ENCODE measurements around the gene ACSBG1.
"Not testable (repeated sequence)": the region's sequence is repeated elsewhere in the genome, so short reads cannot be mapped to it uniquely, and the experiment has no call there.

Gene ACSBG1

GRCh38 chr15:78247911-78248310, 13.5 kb upstream of the ACSBG1 start:
- no peak for DNase-seq

DNA sequence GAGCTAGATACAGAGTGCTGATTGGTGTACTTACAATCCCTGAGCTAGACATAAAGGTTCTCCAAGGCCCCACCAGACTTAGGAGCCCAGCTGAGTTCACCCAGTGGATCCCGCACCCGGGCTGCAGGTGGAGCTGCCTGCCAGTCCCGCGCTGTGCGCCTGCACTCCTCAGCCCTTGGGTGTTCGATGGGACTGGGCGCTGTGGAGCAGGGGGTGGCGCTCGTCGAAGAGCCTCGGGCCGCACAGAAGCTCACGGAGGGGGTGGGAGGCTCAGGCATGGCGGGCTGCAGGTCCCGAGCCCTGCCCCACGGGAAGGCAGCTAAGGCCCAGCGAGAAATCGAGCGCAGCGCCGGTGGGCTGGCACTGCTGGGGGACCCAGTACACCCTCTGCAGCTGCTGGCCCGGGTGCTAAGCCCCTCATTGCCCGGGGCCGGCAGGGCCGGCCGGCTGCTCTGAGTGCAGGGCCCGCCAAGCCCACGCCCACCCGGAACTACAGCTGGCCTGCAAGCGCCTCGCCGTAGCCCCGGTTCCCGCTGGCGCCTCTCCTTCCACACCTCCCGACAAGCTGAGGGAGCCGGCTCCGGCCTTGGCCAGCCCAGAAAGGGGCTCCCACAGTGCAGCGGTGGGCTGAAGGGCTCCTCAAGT, 11.7 kb upstream of the ACSBG1 start:
- not testable (repeated sequence) for DNase-seq

DNA sequence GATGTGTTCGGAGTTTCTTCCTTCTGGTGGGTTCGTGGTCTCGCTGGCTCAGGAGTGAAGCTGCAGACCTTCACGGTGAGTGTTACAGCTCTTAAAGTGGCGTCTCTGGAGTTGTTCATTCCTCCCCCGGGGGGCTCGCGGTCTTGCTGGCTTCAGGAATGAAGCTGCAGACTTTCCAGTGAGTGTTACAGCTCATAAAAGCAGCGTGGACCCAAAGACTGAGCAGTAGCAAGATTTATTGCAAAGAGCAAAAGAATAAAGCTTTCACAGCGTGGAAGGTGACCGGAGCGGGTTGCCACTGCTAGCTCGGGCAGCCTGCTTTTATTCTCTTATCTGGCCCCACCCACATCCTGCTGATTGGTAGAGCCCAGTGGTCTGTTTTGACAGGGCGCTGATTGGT, 11.0 kb upstream of the ACSBG1 start:
- not testable (repeated sequence) for DNase-seq

- no peak for DNase-seq
Observed at GRCh38 chr15:78244893-78245292, 10.5 kb upstream of the ACSBG1 start.

DNA sequence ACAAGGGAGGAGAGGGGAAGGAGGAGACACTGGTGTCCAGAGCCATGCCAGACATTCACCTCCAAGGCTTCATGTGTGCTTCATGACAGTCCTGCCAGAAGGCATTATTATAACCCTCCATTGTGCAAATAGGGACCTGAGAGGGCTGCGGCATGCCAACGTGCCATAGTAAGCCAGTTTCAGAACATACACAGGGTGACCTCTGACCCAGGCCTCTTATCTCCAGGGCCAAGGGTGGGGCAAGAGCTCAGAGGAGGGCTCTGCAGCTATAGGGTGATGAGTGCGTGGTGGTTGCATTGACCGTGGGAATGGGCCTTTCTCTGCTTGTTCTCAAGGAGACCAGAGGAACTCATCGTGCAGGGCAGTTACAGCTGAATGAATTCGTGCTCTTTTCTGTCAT, 9.7 kb upstream of the ACSBG1 start:
- DNase-seq = no peak

DNA sequence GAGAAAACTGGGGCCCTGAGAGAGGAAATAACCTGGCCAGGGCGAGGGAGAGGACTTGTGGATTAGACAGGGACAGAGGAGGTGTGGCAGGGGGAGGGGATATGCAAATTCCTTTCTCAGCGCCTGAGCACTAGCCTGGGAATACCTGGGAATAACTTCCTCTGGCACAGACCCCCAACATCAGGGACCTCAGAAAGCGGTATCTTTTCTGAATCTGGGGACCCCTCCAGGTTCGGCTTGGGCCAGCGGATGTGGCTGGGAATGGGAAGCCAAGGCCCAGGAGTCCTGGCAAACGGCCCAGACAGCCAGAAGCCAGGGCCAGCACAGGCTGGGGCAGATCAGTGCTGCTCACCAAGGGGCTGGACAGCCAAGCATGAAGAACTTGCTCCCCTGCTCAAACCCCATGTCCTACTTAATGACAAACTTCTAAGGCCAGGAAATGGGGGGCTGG, 9.2 kb upstream of the ACSBG1 start:
- no peak for DNase-seq

- DNase-seq = no peak
Observed at GRCh38 chr15:78243058-78243457, 8.7 kb upstream of the ACSBG1 start.

- DNase-seq = no peak
Observed at GRCh38 chr15:78242128-78242527, 7.8 kb upstream of the ACSBG1 start.

DNA sequence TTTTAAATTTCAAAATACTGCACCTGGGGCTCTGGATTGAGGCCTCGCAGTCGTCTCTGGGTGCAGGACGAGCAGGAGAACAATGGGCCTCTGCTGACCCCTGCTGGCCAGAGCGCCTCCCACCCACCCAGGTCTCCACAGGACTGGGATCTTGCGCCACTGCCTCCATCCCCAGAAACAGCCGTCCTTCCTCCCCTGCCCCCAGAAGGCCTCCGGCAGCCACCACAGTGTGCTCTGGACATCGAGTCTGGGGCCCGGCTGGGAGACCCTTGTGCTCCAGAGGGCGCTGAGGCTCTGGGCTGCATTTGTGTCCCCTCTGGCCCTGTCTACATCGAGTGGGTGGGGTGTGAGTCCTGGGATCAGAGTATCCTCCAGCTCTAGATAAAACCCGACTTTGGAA, 6.7 kb upstream of the ACSBG1 start:
- peak; percentile 32 for DNase-seq

GRCh38 chr15:78239811-78240210, 5.4 kb upstream of the ACSBG1 start:
- no peak for DNase-seq

DNA sequence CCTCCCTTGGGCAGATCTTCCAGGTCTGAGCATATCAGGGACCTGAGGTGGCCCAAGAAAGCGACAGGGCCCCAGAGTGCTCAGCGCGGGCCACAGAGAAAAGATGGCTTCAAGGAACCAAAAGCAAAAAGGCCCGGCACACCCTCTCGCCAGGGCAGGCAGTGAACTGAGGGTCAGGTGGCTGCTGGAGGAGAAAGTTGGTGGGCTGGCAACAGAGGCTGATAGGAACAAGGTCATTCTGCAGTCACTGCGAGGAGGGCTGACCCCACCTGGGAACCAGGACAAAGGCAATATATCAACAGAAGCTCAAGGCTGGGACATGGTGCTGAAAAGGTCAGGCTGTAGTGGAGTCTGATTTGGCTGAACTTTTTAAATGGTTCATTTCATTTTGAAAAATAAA, 2.8 kb upstream of the ACSBG1 start:
- no peak for DNase-seq

DNA sequence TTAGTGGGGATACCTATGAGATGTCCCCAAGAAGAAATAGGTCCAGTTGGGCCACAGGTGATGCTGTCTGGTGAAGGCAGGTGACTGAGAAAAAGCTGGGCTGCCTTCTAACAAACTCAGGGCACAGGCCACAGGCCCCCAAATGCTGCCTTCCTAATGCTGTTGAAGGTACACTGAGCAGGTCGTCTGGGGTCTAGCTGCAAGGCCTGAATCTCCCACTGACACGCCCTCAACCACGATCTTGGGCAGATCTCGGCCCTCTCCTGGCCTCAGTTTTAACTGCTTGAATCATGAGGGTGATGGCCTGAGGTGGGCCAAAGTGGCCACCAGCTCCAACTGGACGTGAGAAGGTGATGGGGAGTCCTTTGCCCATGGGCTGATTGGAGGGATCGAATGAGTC, 2.1 kb upstream of the ACSBG1 start:
- DNase-seq = no peak

- no peak for DNase-seq
Observed at GRCh38 chr15:78233496-78233895, 869 bp downstream of the ACSBG1 start.

DNA sequence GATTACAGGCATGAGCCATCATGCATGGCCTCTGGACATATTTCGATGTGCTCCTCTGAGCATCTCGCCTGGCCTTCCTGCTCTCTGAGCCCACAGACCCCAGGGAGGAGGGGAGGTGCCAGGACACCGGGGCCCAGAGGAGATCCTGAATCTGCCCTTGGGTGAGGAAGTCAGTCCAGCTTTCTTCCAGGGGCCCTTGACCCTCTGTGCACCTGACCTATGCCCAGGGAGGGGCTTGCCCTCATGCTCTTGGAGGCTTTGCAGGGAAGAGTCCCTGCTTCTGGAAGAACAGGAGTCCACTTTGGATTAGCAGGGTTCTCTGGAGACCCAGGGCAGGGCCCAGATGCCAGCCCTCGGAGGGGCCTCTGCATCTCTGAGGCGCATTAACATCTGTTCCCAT, 1.4 kb downstream of the ACSBG1 start:
- DNase-seq = no peak

DNA sequence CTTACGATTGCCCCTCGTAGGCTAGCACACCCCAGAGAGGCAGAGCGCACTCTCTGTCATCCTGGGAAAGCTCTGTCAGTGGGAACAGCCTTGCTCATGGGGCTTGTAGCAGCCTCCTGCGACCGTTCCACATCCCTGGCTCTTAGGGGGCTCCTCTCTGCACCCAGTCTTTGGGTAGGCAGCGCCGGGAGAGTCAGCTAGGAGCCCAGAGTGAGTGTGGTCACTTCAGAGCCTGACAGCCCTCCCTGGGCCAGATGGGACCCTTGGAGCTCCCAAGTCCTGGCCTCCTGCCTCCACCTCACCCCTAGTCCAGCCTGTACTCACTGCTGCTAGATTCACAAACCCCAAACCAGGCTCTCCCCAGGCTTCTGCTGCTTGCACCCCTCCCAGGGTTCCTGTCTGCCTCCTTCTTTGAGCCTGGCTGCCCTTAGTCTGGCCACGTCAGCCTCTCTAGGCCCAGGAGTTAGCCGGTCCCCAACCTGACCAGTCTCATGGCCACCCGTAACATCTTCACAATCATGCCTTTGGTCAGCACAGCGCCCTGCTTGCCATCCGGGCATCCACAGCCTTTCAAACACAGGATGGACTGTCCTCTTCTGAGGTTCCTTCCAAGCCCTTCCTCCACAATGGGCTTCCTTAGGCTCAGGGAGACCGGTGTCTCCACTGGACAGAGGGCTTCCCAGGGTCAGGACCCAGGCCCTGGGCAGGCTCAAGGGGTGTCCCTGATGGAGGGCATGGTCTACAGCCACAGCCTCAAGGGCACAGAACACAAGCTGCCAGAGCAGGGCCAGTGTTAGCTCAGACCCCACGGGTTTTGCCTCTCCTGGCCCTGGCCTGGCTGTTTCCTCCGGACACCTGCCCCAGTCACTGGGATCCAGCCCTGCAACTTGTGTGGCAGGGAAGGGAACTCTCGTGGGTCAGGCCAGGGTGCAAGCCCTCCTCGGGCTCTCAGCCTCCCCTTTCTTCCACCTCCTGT, 4.6 kb downstream of the ACSBG1 start:
- no peak for DNase-seq

- no peak for DNase-seq
Observed at GRCh38 chr15:78228356-78228996, 5.9 kb downstream of the ACSBG1 start.

DNA sequence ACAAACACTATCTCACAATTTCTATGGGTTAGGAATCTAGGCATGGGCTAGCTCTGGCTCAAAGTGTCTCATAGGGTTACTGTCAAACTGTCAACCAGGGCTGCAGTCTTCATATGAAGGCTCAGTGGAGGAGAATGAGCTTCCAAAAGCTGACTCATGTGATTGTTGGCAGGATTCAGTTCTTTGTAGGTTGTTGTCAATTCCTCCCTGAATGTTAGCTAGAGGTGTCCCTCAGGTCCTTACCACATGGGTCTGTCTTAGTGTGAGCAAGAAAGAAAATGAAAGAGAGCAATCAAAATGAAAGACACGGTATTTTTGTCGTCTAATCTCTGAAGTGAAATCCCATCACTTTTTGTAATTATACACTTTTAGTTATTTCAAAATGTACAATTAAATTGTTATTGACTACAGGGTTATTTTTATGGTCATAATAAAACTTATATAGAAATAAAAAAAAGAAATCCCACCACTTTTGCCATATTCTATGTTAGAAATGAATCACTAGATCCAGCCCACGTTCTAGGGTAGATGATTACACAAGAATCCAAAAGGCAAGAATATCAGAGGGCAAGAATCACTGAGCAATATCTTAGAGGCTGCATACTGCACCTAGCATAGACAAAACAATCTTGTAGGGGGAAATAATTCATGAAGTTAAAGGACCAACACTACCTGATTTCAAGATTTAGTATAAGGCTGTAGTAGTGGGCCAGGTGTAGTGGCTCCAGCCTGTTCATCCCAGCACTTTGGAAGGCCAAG, 8.4 kb downstream of the ACSBG1 start:
- no peak for DNase-seq

DNA sequence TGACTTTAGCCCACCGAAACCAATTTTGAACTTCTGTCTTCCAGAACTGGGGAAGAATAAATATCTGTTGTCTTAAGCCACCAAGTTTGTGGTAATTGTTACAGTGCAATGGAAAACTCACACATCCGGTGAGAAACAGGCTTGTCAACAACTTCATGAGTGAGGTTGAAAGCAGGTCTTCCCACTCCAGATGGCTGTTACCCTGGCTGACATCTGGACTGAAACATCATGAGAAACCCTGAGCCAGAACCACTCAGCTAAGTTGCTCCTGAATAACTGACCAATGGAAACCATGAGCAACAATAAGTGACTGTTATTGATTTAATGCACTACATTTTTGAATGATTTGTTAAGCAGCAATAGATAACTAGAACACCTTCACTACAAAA, 10.3 kb downstream of the ACSBG1 start:
- DNase-seq = peak; percentile 45

- DNase-seq = peak; percentile 45
Observed at GRCh38 chr15:78223396-78224022, 10.9 kb downstream of the ACSBG1 start.

GRCh38 chr15:78222745-78223395, 11.5 kb downstream of the ACSBG1 start:
- DNase-seq = no peak

GRCh38 chr15:78220713-78221112, 13.7 kb downstream of the ACSBG1 start:
- peak; percentile 90 for DNase-seq
